Mesendoderm (in vitro differentiated cells): ENCODE results near the gene GPATCH8.

Source experiments
- DNase-seq: peaks from one replicate; pipeline ENCODE4 v3.0.0; 2013
- H2AK5ac ChIP-seq: 2 replicates; pipeline ENCODE4 v1.6.1; 2013; ENCODE audit warnings: low read length, inconsistent platforms
- H2BK120ac ChIP-seq: 2 replicates; pipeline ENCODE4 v1.6.1; 2013; ENCODE audit warnings: low read depth, mild to moderate bottlenecking, low read length, moderate library complexity, mixed read lengths
- H2BK15ac ChIP-seq: replicated peaks from 2 replicates; pipeline ENCODE4 v1.6.1; 2013; ENCODE audit warnings: low read depth, mild to moderate bottlenecking, moderate library complexity
- H2BK5ac ChIP-seq: 2 replicates; pipeline ENCODE4 v1.6.1; 2013; ENCODE audit warnings: low read length, inconsistent platforms
- H3K18ac ChIP-seq: 2 replicates; pipeline ENCODE4 v1.6.1; 2013; ENCODE audit warnings: mild to moderate bottlenecking, low read length, mixed read lengths
- H3K23ac ChIP-seq: one replicate; pipeline ENCODE4 v1.6.1; 2013; ENCODE audit warnings: low read length
- H3K27ac ChIP-seq: 2 replicates; pipeline ENCODE4 v1.5.1; 2013; ENCODE audit warnings: low read depth, mild to moderate bottlenecking, inconsistent platforms, low read length, moderate library complexity
- H3K27me3 ChIP-seq: 2 replicates; pipeline ENCODE4 v1.6.1; 2013; ENCODE audit warnings: low read length, control low read depth, mild to moderate bottlenecking, inconsistent platforms; ENCODE audit not compliant: insufficient read depth, poor library complexity
- H3K36me3 ChIP-seq: 2 replicates; pipeline ENCODE4 v1.6.1; 2013; ENCODE audit warnings: low read length, inconsistent platforms; ENCODE audit not compliant: control insufficient read depth, insufficient read depth
- H3K4ac ChIP-seq: one replicate; pipeline ENCODE4 v1.6.1; 2013; ENCODE audit warnings: low read depth, mild to moderate bottlenecking, low read length, moderate library complexity
- H3K4me1 ChIP-seq: 2 replicates; pipeline ENCODE4 v1.6.1; 2013; ENCODE audit warnings: low read depth, low read length, inconsistent platforms; ENCODE audit not compliant: control insufficient read depth
- H3K4me2 ChIP-seq: 2 replicates; pipeline ENCODE4 v1.6.1; 2013; ENCODE audit warnings: low read length
- H3K4me3 ChIP-seq: 2 replicates; pipeline ENCODE4 v1.5.1; 2013; ENCODE audit warnings: mild to moderate bottlenecking, low read length
- H3K56ac ChIP-seq: one replicate; pipeline ENCODE4 v1.6.1; 2013; ENCODE audit warnings: low read length
- H3K79me1 ChIP-seq: 2 replicates; pipeline ENCODE4 v1.6.1; 2013; ENCODE audit warnings: low read length, inconsistent platforms
- H3K79me2 ChIP-seq: 2 replicates; pipeline ENCODE4 v1.6.1; 2013; ENCODE audit warnings: mild to moderate bottlenecking, low read length; ENCODE audit not compliant: control insufficient read depth, insufficient read depth
- H3K9ac ChIP-seq: 2 replicates; pipeline ENCODE4 v1.6.1; 2013; ENCODE audit warnings: low read length, inconsistent platforms
- H4K5ac ChIP-seq: one replicate; pipeline ENCODE4 v1.6.1; 2013; ENCODE audit warnings: low read length
- H4K8ac ChIP-seq: one replicate; pipeline ENCODE4 v1.6.1; 2013; ENCODE audit warnings: low read depth, mild to moderate bottlenecking, control low read depth, low read length, moderate library complexity
- WGBS: extraction: QIAGEN DNeasy Blood & Tissue Kit; methylation state at CpG from one replicate; pipeline ENCODE4 v1.1.7; 2013; ENCODE audit warnings: low lambda C conversion rate, missing lambda C conversion rate; ENCODE audit not compliant: insufficient coverage; ENCODE audit errors: extremely low coverage; 5-methylcytosine and 5-hydroxymethylcytosine counted together

The GPATCH8 gene

GRCh38 chr17:44469676-44470075 lies 33.5 kb downstream of the GPATCH8 start:
- no peak overlapping the region for H2AK5ac ChIP-seq
- WGBS = no CpG with 5 or more reads among the region's 2 CpGs
- no peak overlapping the region for H3K4ac ChIP-seq
- H4K8ac ChIP-seq = no peak overlapping the region
- H3K4me2 ChIP-seq = no peak overlapping the region
- no peak overlapping the region for H4K5ac ChIP-seq
- no peak overlapping the region for H3K4me3 ChIP-seq
- no peak overlapping the region for H3K9ac ChIP-seq
- H3K27me3 ChIP-seq = no peaks in the 10 kb centered on the region
- H3K23ac ChIP-seq = no peak overlapping the region
- peaks cover 15% of the 10 kb centered on the region for H3K79me1 ChIP-seq
- no peak overlapping the region for H2BK5ac ChIP-seq
- H3K18ac ChIP-seq = no peak overlapping the region
- no peaks in the 10 kb centered on the region for H3K4me1 ChIP-seq
- H3K79me2 ChIP-seq = peaks cover 19% of the 10 kb centered on the region
- no peak overlapping the region for H3K27ac ChIP-seq
- H2BK120ac ChIP-seq = no peak overlapping the region
- H3K36me3 ChIP-seq = no peaks in the 10 kb centered on the region
- no peak overlapping the region for H3K56ac ChIP-seq
- H2BK15ac ChIP-seq = no peak overlapping the region
- no peak for DNase-seq

DNA sequence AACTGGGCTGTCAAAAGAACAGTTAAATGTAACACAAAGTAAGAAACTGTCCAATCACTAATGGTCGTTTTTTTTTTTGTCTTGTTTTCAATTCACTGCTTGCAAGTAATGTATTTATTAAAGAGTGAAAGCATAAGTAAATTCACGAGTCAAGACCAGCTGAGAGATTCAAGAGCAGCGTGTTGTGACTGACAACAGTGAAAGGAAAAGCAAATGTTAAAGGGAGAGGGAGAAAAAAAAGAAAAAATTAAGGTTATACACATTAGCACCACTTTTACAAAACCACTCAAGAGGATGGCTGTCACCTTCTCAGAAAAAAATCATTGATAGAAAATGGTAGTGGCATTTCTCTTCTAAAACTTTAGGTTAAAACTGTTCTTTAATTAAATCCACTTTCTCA lies 36.1 kb downstream of the GPATCH8 start:
- no peak overlapping the region for H3K9ac ChIP-seq
- peaks cover 12% of the 10 kb centered on the region for H3K79me1 ChIP-seq
- peaks cover 17% of the 10 kb centered on the region for H3K79me2 ChIP-seq
- H3K27me3 ChIP-seq = no peaks in the 10 kb centered on the region
- H2BK15ac ChIP-seq = no peak overlapping the region
- H3K36me3 ChIP-seq = no peaks in the 10 kb centered on the region
- no peak overlapping the region for H2BK5ac ChIP-seq
- no peak overlapping the region for H3K23ac ChIP-seq
- no peak overlapping the region for H3K18ac ChIP-seq
- H4K5ac ChIP-seq = no peak overlapping the region
- H3K27ac ChIP-seq = no peak overlapping the region
- no peaks in the 10 kb centered on the region for H3K4me1 ChIP-seq
- H3K4me3 ChIP-seq = no peak overlapping the region
- no peak overlapping the region for H3K56ac ChIP-seq
- H3K4me2 ChIP-seq = no peak overlapping the region
- no peak overlapping the region for H3K4ac ChIP-seq
- no peak overlapping the region for H2BK120ac ChIP-seq
- no peak for DNase-seq
- H4K8ac ChIP-seq = no peak overlapping the region
- WGBS = no CpG with 5 or more reads among the region's 3 CpGs
- no peak overlapping the region for H2AK5ac ChIP-seq

- Histone ChIP-seq H3K18ac (no peak overlapping the region), H4K5ac (no peak overlapping the region), H3K4me3 (no peak overlapping the region), H3K27ac (no peak overlapping the region), H3K27me3 (no peaks in the 10 kb centered on the region), H2BK5ac (no peak overlapping the region), H3K4me2 (no peak overlapping the region), H3K56ac (no peak overlapping the region), H3K4ac (no peak overlapping the region), H2BK15ac (no peak overlapping the region), H4K8ac (no peak overlapping the region), H2BK120ac (no peak overlapping the region), H3K9ac (no peak overlapping the region), H3K23ac (no peak overlapping the region), H3K79me2 (peaks cover 17% of the 10 kb centered on the region), H3K4me1 (no peaks in the 10 kb centered on the region), H3K79me1 (peaks cover 12% of the 10 kb centered on the region), H2AK5ac (no peak overlapping the region), H3K36me3 (peaks cover 1% of the 10 kb centered on the region)
- no peak for DNase-seq
Observed at GRCh38 chr17:44466339-44466738, 36.9 kb downstream of the GPATCH8 start.

DNA sequence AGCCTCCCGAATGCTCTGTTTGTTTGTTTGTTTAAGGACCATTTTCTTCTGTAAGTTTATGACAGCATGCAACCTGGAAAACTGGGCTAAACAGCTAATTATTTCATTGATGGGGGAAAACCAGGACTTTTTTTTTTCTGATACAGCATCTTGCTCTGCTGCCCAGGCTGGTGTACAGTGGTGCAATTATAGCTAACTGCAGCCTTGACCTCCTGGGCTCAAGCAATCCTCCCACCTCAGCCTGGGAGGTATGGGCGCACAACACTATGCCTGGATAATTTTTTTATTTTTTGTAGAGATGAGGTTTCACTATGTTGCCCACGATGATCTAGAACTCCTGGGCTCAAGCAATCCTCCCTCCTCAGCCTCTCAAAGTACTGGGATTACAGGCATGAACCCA lies 37.3 kb downstream of the GPATCH8 start:
- Histone ChIP-seq H3K4me2 (no peak overlapping the region), H2AK5ac (no peak overlapping the region), H3K36me3 (peaks cover 1% of the 10 kb centered on the region), H3K56ac (no peak overlapping the region), H2BK15ac (no peak overlapping the region), H3K23ac (no peak overlapping the region), H3K27ac (no peak overlapping the region), H3K4ac (no peak overlapping the region), H2BK120ac (no peak overlapping the region), H3K79me1 (peaks cover 10% of the 10 kb centered on the region), H3K79me2 (peaks cover 17% of the 10 kb centered on the region), H2BK5ac (no peak overlapping the region), H4K5ac (no peak overlapping the region), H3K4me1 (no peaks in the 10 kb centered on the region), H3K9ac (no peak overlapping the region), H3K18ac (no peak overlapping the region), H3K27me3 (no peaks in the 10 kb centered on the region), H4K8ac (no peak overlapping the region), H3K4me3 (no peak overlapping the region)
- WGBS = no CpG with 5 or more reads among the region's 3 CpGs
- no peak for DNase-seq

- Histone ChIP-seq H3K18ac (no peak overlapping the region), H3K4me3 (no peak overlapping the region), H2BK120ac (no peak overlapping the region), H2BK5ac (no peak overlapping the region), H3K79me1 (peaks cover 10% of the 10 kb centered on the region), H3K56ac (no peak overlapping the region), H3K23ac (no peak overlapping the region), H4K8ac (no peak overlapping the region), H3K36me3 (peaks cover 1% of the 10 kb centered on the region), H3K27me3 (no peaks in the 10 kb centered on the region), H2BK15ac (no peak overlapping the region), H4K5ac (no peak overlapping the region), H3K79me2 (peaks cover 17% of the 10 kb centered on the region), H3K27ac (no peak overlapping the region), H3K4me1 (no peaks in the 10 kb centered on the region), H3K9ac (no peak overlapping the region), H3K4ac (no peak overlapping the region), H2AK5ac (no peak overlapping the region), H3K4me2 (no peak overlapping the region)
- WGBS = no CpG with 5 or more reads among the region's 2 CpGs
- DNase-seq = no peak
Observed at GRCh38 chr17:44465276-44465675, 37.9 kb downstream of the GPATCH8 start.

DNA sequence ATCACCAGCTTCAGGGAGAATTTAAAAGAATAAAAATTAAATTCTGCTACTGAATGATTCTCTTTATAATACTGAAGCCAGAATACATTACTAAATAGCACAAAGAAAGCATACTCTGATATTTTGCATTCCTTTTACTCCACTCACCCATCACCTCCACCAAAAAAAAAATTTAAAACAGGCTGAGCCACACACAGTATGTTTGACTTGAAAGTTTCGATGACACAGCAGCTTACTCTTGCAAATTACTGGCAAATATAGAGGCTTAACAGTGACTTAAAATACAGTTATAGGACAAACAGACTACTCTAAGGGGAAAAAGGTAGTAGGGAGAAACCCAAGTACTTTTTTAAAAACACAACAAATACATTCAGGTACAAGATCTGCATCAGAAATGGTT lies 39.2 kb downstream of the GPATCH8 start:
- Histone ChIP-seq H2BK5ac (no peak overlapping the region), H2BK15ac (no peak overlapping the region), H3K27ac (no peak overlapping the region), H3K4me1 (no peaks in the 10 kb centered on the region), H3K4ac (no peak overlapping the region), H3K79me1 (peaks cover 8% of the 10 kb centered on the region), H2BK120ac (no peak overlapping the region), H2AK5ac (no peak overlapping the region), H3K79me2 (peaks cover 11% of the 10 kb centered on the region), H3K36me3 (peaks cover 1% of the 10 kb centered on the region), H3K23ac (no peak overlapping the region), H4K8ac (no peak overlapping the region), H4K5ac (no peak overlapping the region), H3K18ac (no peak overlapping the region), H3K9ac (no peak overlapping the region), H3K4me2 (no peak overlapping the region), H3K27me3 (no peaks in the 10 kb centered on the region), H3K56ac (no peak overlapping the region), H3K4me3 (no peak overlapping the region)
- WGBS = no CpG with 5 or more reads among the region's 1 CpG
- no peak for DNase-seq
